ENCODE data around the gene PPARG. TPM values are rescaled to one million over a fixed set of nuclear protein-coding genes. Genes with fewer than 3 reads are reported as not detected.
A peak's percentile ranks its signal among the peaks of the same experiment; 100 is the strongest.

PPARG gene
- total and polyA plus RNA-seq, 2 donors (not counting 3 experiments of a cell fraction or from before 2014, with no cell fraction given), result 0.15 to 1.3 TPM

DNA sequence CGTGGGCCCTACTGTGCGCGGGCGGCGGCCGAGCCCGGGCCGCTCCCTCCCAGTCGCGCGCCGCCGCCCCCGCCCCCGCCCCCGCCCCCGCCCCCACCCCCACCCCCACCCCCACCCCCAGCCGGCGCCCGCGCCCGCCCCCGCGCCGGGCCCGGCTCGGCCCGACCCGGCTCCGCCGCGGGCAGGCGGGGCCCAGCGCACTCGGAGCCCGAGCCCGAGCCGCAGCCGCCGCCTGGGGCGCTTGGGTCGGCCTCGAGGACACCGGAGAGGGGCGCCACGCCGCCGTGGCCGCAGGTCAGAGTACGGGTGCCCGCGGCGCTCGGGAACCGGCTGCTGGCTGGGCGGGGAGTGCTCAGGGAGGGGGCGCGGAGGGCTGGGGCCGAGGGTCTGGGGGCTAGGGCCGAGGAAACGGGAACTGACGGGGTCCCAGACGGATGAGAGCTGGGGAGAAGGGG is 1.1 kb upstream of the PPARG start:
- Histone ChIP-seq H4K20me1 (replicated peaks; ENCODE audit: control insufficient read depth, extremely low read depth, insufficient read depth, low read length) (no peaks in the 10 kb centered on the region), H3K27me3 (ENCODE audit: control insufficient read depth in 2 of 2, insufficient read depth in 2 of 2, low read length in 2 of 2) (peaks cover 23 to 29% of the 10 kb centered on the region in 2 experiments), H3K79me2 (ENCODE audit: control insufficient read depth, insufficient read depth, low read length) (no peaks in the 10 kb centered on the region), H3K9me1 (replicated peaks; ENCODE audit: control insufficient read depth, extremely low read depth, insufficient read depth, low read length) (no peaks in the 10 kb centered on the region), H3K9me3 (replicated peaks; ENCODE audit: control insufficient read depth, insufficient read depth, low read length) (no peaks in the 10 kb centered on the region), H3K4me1 (ENCODE audit: control insufficient read depth, extremely low read depth, insufficient read depth, low read length) (no peaks in the 10 kb centered on the region), H3K36me3 (ENCODE audit: control insufficient read depth in 2 of 2, extremely low read depth in 1 of 2, insufficient read depth in 2 of 2, low read length in 2 of 2) (no peaks in the 10 kb centered on the region), H3K4me2 (ENCODE audit: insufficient read depth, low read length) (no peak overlapping the region), H3K4me3 (replicated peaks in 1 of 3; ENCODE audit: insufficient read depth in 1 of 3, low read depth in 1 of 3, low read length in 3 of 3) (peak overlapping the region in 1 of 3 experiments; percentile 32), H2AFZ (ENCODE audit: low read depth, low read length) (no peak overlapping the region), H3K27ac (ENCODE audit: insufficient read depth, low read depth, low read length) (no peak overlapping the region), H3K9ac (replicated peaks; ENCODE audit: extremely low read depth, insufficient read depth, low read length) (no peak overlapping the region)
- intact Hi-C loops (cut with micrococcal nuclease) (loop anchor here (5.0 kb wide), 1 partner anchor 190 kb away; no protein-coding TSS in a partner anchor), dilution Hi-C loops (cut with MboI; ENCODE audit: extremely low pct_ligation_motif_present, low sequenced_read_pairs) (no loop called here)
- FAIRE-seq (no peak), DNase-seq (ENCODE audit: low read depth, low spot score) (no peak)
- POLR2A ChIA-PET, result no interaction called here
- CTCF ChIA-PET, result interaction anchor here (1.0 to 1.4 kb wide), 2 partner anchors 153 to 192 kb away, joined by 4 to 5 read pairs; no protein-coding TSS in a partner anchor
- TF ChIP-seq JUN (IDR thresholded peaks at IDR 0.05; ENCODE audit: borderline replicate concordance, insufficient read depth, insufficient read length, low read depth) (no peak), POLR2A (IDR thresholded peaks at IDR 0.05; ENCODE audit: low read depth, low read length) (no peak), GATA2 (IDR thresholded peaks at IDR 0.05; ENCODE audit: insufficient read depth, insufficient read length, low read depth, low read length) (no peak), POLR2AphosphoS5 (IDR thresholded peaks at IDR 0.05; ENCODE audit: insufficient read depth, low read depth, low read length) (no peak), MYC (IDR thresholded peaks at IDR 0.05; ENCODE audit: low read depth, low read length) (no peak), FOS (IDR thresholded peaks at IDR 0.05; ENCODE audit: borderline replicate concordance, insufficient read depth, low read length) (no peak), EZH2 (IDR thresholded peaks at IDR 0.05; ENCODE audit: borderline replicate concordance, low read depth, low read length, severe bottlenecking) (no peak)
- TF ChIP-seq, protein P1, sequence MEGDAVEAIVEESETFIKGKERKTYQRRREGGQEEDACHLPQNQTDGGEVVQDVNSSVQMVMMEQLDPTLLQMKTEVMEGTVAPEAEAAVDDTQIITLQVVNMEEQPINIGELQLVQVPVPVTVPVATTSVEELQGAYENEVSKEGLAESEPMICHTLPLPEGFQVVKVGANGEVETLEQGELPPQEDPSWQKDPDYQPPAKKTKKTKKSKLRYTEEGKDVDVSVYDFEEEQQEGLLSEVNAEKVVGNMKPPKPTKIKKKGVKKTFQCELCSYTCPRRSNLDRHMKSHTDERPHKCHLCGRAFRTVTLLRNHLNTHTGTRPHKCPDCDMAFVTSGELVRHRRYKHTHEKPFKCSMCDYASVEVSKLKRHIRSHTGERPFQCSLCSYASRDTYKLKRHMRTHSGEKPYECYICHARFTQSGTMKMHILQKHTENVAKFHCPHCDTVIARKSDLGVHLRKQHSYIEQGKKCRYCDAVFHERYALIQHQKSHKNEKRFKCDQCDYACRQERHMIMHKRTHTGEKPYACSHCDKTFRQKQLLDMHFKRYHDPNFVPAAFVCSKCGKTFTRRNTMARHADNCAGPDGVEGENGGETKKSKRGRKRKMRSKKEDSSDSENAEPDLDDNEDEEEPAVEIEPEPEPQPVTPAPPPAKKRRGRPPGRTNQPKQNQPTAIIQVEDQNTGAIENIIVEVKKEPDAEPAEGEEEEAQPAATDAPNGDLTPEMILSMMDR (IDR thresholded peaks at IDR 0.05; ENCODE audit: extremely low read depth in 1 of 2, insufficient read depth in 1 of 2, low read depth in 1 of 2, low read length in 2 of 2), result no peak
- TF ChIP-seq, protein P2, sequence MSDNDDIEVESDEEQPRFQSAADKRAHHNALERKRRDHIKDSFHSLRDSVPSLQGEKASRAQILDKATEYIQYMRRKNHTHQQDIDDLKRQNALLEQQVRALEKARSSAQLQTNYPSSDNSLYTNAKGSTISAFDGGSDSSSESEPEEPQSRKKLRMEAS (IDR thresholded peaks at IDR 0.05; ENCODE audit: insufficient read depth, insufficient read length), result no peak
- BruUV-seq (replicated peaks), result no TSS peak

All from endothelial cell of umbilical vein (primary cell).